Fibroblast of peridontal ligament (primary cell): ENCODE measurements around the gene SGPL1.

Source experiments
- DNase-seq: peaks from one replicate; pipeline ENCODE4 v3.0.0-alpha.2; 2010; ENCODE audit errors: extremely low read depth

The SGPL1 gene

GRCh38 chr10:70811881-70812280, 3.9 kb upstream of the SGPL1 start:
- DNase-seq = no peak

GRCh38 chr10:70812814-70813213, 2.9 kb upstream of the SGPL1 start:
- DNase-seq = peak; percentile 55

- no peak for DNase-seq
Measured at GRCh38 chr10:70814126-70814525, 1.6 kb upstream of the SGPL1 start.

GRCh38 chr10:70816220-70816894, 609 bp downstream of the SGPL1 start:
- peak; percentile 89 for DNase-seq

- DNase-seq = no peak
Measured at GRCh38 chr10:70820976-70821750, 5.4 kb downstream of the SGPL1 start.

GRCh38 chr10:70822076-70822820, 6.5 kb downstream of the SGPL1 start:
- no peak for DNase-seq

GRCh38 chr10:70827086-70827757, 11.5 kb downstream of the SGPL1 start:
- DNase-seq = no peak

GRCh38 chr10:70828923-70829322, 13.2 kb downstream of the SGPL1 start:
- DNase-seq = no peak

GRCh38 chr10:70829543-70829942, 13.8 kb downstream of the SGPL1 start:
- DNase-seq = no peak

GRCh38 chr10:70830164-70830563, 14.4 kb downstream of the SGPL1 start:
- DNase-seq = no peak

GRCh38 chr10:70832221-70832620, 16.5 kb downstream of the SGPL1 start:
- DNase-seq = no peak

GRCh38 chr10:70832852-70833528, 17.2 kb downstream of the SGPL1 start:
- peak; percentile 94 for DNase-seq

GRCh38 chr10:70833601-70834000, 17.9 kb downstream of the SGPL1 start:
- DNase-seq = no peak

GRCh38 chr10:70834021-70834420, 18.3 kb downstream of the SGPL1 start:
- no peak for DNase-seq

GRCh38 chr10:70834441-70835151, 18.8 kb downstream of the SGPL1 start:
- DNase-seq = no peak

GRCh38 chr10:70836319-70836718, 20.6 kb downstream of the SGPL1 start:
- no peak for DNase-seq

GRCh38 chr10:70837660-70838059, 21.9 kb downstream of the SGPL1 start:
- no peak for DNase-seq

- no peak for DNase-seq
Measured at GRCh38 chr10:70838270-70838805, 22.6 kb downstream of the SGPL1 start.

- no peak for DNase-seq
Measured at GRCh38 chr10:70840836-70841235, 25.1 kb downstream of the SGPL1 start.

- DNase-seq = no peak
Measured at GRCh38 chr10:70843333-70843732, 27.6 kb downstream of the SGPL1 start.
